IMR-90 (cell line): ENCODE data around the gene SPDEF. TPM values are rescaled to one million over a fixed set of nuclear protein-coding genes. Genes with fewer than 3 reads are reported as not detected.

Source experiments
- ATAC-seq: fragments of 200-7000 bp; cut with Tn5 transposase; 2 replicates; pipeline ENCODE4 v1.9.1; 2020; ENCODE audit warnings: low read depth, mild to moderate bottlenecking, moderate library complexity
- BruUV-seq: library from RNA; stranded (reverse); fragments of 400-500 nt; replicated peaks from 2 replicates; lab custom pipeline; 2021; lab: Mats Ljungman, UMichigan
- CTCF ChIA-PET: fragments of 300-600 bp; formaldehyde crosslinking; extraction: SDS; loops from one replicate; lab custom pipeline; 2021; ENCODE audit warnings: antibody characterized with exemption; lab: Yijun Ruan, JAX
- POLR2A ChIA-PET: fragments of 300-600 bp; sonication (Branson Sonifier 250); formaldehyde crosslinking; loops from one replicate; lab custom pipeline; 2022; ENCODE audit warnings: antibody characterized with exemption; ENCODE audit not compliant: unreplicated experiment; lab: Charles Lee
- DNase-seq: peaks from one replicate; pipeline ENCODE4 v3.0.0; 2013
- H2AFZ ChIP-seq: replicated peaks from 2 replicates; pipeline ENCODE3; 2013; ENCODE audit warnings: low read length, mild to moderate bottlenecking; ENCODE audit not compliant: poor library complexity
- H2AK5ac ChIP-seq: 2 replicates; pipeline ENCODE4 v1.6.1; 2013; ENCODE audit warnings: low read depth, low read length, inconsistent platforms
- H2AK9ac ChIP-seq: replicated peaks from 2 replicates; pipeline ENCODE3; 2013; ENCODE audit warnings: mild to moderate bottlenecking, low read depth, low read length, moderate library complexity; ENCODE audit not compliant: poor library complexity
- H2BK120ac ChIP-seq: 2 replicates; pipeline ENCODE4 v1.6.1; 2013; ENCODE audit warnings: low read depth, low read length, inconsistent platforms
- H2BK15ac ChIP-seq: 3 replicates; pipeline ENCODE4 v1.6.1; 2013; ENCODE audit warnings: low read depth, low read length, inconsistent platforms
- H2BK20ac ChIP-seq: 2 replicates; pipeline ENCODE4 v1.6.1; 2013; ENCODE audit warnings: low read depth, mild to moderate bottlenecking, inconsistent platforms, low read length, moderate library complexity
- H2BK5ac ChIP-seq: 2 replicates; pipeline ENCODE4 v1.6.1; 2013; ENCODE audit warnings: mild to moderate bottlenecking, low read depth, low read length, inconsistent platforms; ENCODE audit not compliant: poor library complexity, severe bottlenecking
- H3K14ac ChIP-seq: replicated peaks from 2 replicates; pipeline ENCODE4 v1.6.1; 2013; ENCODE audit warnings: low read depth, low read length, inconsistent platforms
- H3K18ac ChIP-seq: 2 replicates; pipeline ENCODE4 v1.6.1; 2013; ENCODE audit warnings: low read depth, low read length, control low read depth
- H3K23ac ChIP-seq: 2 replicates; pipeline ENCODE4 v1.6.1; 2013; ENCODE audit warnings: low read depth, low read length, inconsistent platforms
- H3K27ac ChIP-seq: 2 replicates; pipeline ENCODE4 v1.5.1; 2013; ENCODE audit warnings: mild to moderate bottlenecking, control low read depth, low read length; ENCODE audit not compliant: insufficient read depth
- H3K27me3 ChIP-seq: 2 replicates; pipeline ENCODE4 v1.6.1; 2013; ENCODE audit warnings: low read length; ENCODE audit not compliant: control insufficient read depth, insufficient read depth
- H3K36me3 ChIP-seq: 2 replicates; pipeline ENCODE4 v1.6.1; 2013; ENCODE audit warnings: low read length, mixed read lengths; ENCODE audit not compliant: control insufficient read depth, insufficient read depth
- H3K4ac ChIP-seq: 2 replicates; pipeline ENCODE4 v1.6.1; 2013; ENCODE audit warnings: low read depth, low read length, inconsistent platforms
- H3K4me1 ChIP-seq: 2 replicates; pipeline ENCODE4 v1.6.1; 2013; ENCODE audit warnings: low read length, mixed read lengths; ENCODE audit not compliant: control insufficient read depth, insufficient read depth
- H3K4me2 ChIP-seq: 2 replicates; pipeline ENCODE4 v1.6.1; 2013; ENCODE audit warnings: low read depth, mild to moderate bottlenecking, control low read depth, low read length, moderate library complexity
- H3K4me3 ChIP-seq: 2 replicates; pipeline ENCODE4 v1.5.1; 2013; ENCODE audit warnings: low read depth, mild to moderate bottlenecking, control low read depth, low read length, moderate library complexity; ENCODE audit not compliant: insufficient read depth
- H3K56ac ChIP-seq: 2 replicates; pipeline ENCODE4 v1.6.1; 2013; ENCODE audit warnings: low read length, inconsistent platforms; ENCODE audit not compliant: insufficient read depth; ENCODE audit errors: extremely low read depth
- H3K79me1 ChIP-seq, 2 experiments: 2 replicates each; pipeline ENCODE4 v1.6.1; 2013; ENCODE audit warnings: low read length in 2 of 2, inconsistent platforms in 1 of 2, low read depth in 1 of 2
- H3K9ac ChIP-seq: 2 replicates; pipeline ENCODE4 v1.6.1; 2013; ENCODE audit warnings: low read depth, low read length, control low read depth
- H3K9me1 ChIP-seq: 2 replicates; pipeline ENCODE4 v1.6.1; 2013; ENCODE audit warnings: low read length, inconsistent platforms; ENCODE audit not compliant: insufficient read depth
- H3K9me3 ChIP-seq: 2 replicates; pipeline ENCODE4 v1.6.1; 2013; ENCODE audit warnings: low read length; ENCODE audit not compliant: control insufficient read depth, insufficient read depth
- H4K20me1 ChIP-seq: 2 replicates; pipeline ENCODE4 v1.6.1; 2013; ENCODE audit warnings: low read length, inconsistent platforms; ENCODE audit not compliant: insufficient read depth
- H4K5ac ChIP-seq: 2 replicates; pipeline ENCODE4 v1.6.1; 2013; ENCODE audit warnings: mild to moderate bottlenecking, low read depth, low read length, control low read depth
- H4K8ac ChIP-seq, 2 experiments: 2 replicates each; pipeline ENCODE4 v1.6.1; 2013; ENCODE audit warnings: low read depth in 2 of 2, low read length in 2 of 2, control low read depth in 1 of 2, inconsistent platforms in 1 of 2
- H4K91ac ChIP-seq: 2 replicates; pipeline ENCODE4 v1.6.1; 2013; ENCODE audit warnings: low read depth, low read length, inconsistent platforms; ENCODE audit not compliant: insufficient read depth
- CEBPB ChIP-seq: IDR thresholded peaks from 2 replicates; pipeline ENCODE4 v1.6.1; 2012; ENCODE audit warnings: low read depth, low read length, improper control_type of control experiment
- CTCF ChIP-seq: conservative IDR thresholded peaks from 2 replicates; pipeline ENCODE4 v1.5.1; 2012; ENCODE audit warnings: mild to moderate bottlenecking, low read depth, low read length, improper control_type of control experiment
- ELK1 ChIP-seq: fragments of 150-350 bp; IDR thresholded peaks from 2 replicates; pipeline ENCODE4 v1.6.1; 2016; ENCODE audit warnings: low read depth, mild to moderate bottlenecking, low read length, moderate library complexity, borderline replicate concordance
- FOS ChIP-seq: fragments of 150-350 bp; IDR thresholded peaks from 2 replicates; pipeline ENCODE4 v1.6.1; 2016; ENCODE audit warnings: low read depth, low read length
- MAFK ChIP-seq: IDR thresholded peaks from 2 replicates; pipeline ENCODE4 v1.6.1; 2012; ENCODE audit warnings: low read depth, low read length, improper control_type of control experiment
- MAZ ChIP-seq: IDR thresholded peaks from 2 replicates; pipeline ENCODE4 v1.6.1; 2012; ENCODE audit warnings: low read depth, mild to moderate bottlenecking, low read length, improper control_type of control experiment, moderate library complexity, borderline replicate concordance
- MXI1 ChIP-seq: IDR thresholded peaks from 2 replicates; pipeline ENCODE4 v1.6.1; 2012; ENCODE audit warnings: low read depth, mild to moderate bottlenecking, low read length, moderate library complexity, borderline replicate concordance
- RCOR1 ChIP-seq: IDR thresholded peaks from 2 replicates; pipeline ENCODE4 v1.6.1; 2012; ENCODE audit warnings: mild to moderate bottlenecking, low read length, improper control_type of control experiment; ENCODE audit not compliant: insufficient replicate concordance
- RFX5 ChIP-seq: IDR thresholded peaks from 2 replicates; pipeline ENCODE4 v1.8.0; 2012; ENCODE audit warnings: low read depth, mild to moderate bottlenecking, low read length, moderate library complexity
- SMC3 ChIP-seq: fragments of 150-350 bp; IDR thresholded peaks from 2 replicates; pipeline ENCODE4 v1.6.1; 2016; ENCODE audit warnings: low read depth, mild to moderate bottlenecking, antibody characterized with exemption, low read length, moderate library complexity
- USF2 ChIP-seq: fragments of 150-350 bp; IDR thresholded peaks from 2 replicates; pipeline ENCODE4 v1.6.1; 2017; ENCODE audit warnings: mild to moderate bottlenecking, antibody characterized with exemption, low read length, low read depth
- WGBS, 2 experiments: methylation state at CpG; one replicate each; pipeline versions ENCODE4 v1.1.5 to v1.1.7; 2013; ENCODE audit warnings: missing lambda C conversion rate in 2 of 2; ENCODE audit not compliant: insufficient read length in 1 of 2; ENCODE audit errors: extremely low coverage in 2 of 2; 5-methylcytosine and 5-hydroxymethylcytosine counted together
- dilution Hi-C: fragments of 300-500 bp; cut with HindIII; formaldehyde crosslinking; loops from one replicate; pipeline ENCODE4 v1.14.3; 2018; ENCODE audit warnings: low sequenced_read_pairs; ENCODE audit not compliant: unreplicated experiment
- in situ Hi-C: fragments of 300-500 bp; cut with MboI; formaldehyde crosslinking; loops from 3 replicates; pipeline ENCODE4 v1.14.3; 2019; ENCODE audit warnings: low sequenced_read_pairs, inconsistent platforms, mixed read lengths
- intact Hi-C: fragments of 100-400 bp; cut with micrococcal nuclease; formaldehyde crosslinking; loops from 2 replicates; pipeline ENCODE4 v1.10.0; 2022
- polyA plus RNA-seq, 3 experiments: library from polyadenylated mRNA; depleted of rRNA; stranded (reverse); fragments of >200 nt; gene quantifications; 2 replicates each; pipeline ENCODE4 v1.2.3, GENCODE V29; 2012; ENCODE audit warnings: low replicate concordance in 1 of 3
- total RNA-seq: library from RNA; depleted of rRNA; stranded (reverse); fragments of >200 nt; gene quantifications from 2 replicates; pipeline ENCODE4 v1.2.3, GENCODE V29; 2012

SPDEF gene
- total and polyA plus RNA-seq, 2 of the 4 experiments (the other 2 are of a cell fraction) = 0.05 TPM; not detected in 1

- intact Hi-C loops (no loop called here), dilution Hi-C loops (no loop called here), in situ Hi-C loops (no loop called here)
- Histone ChIP-seq H4K8ac (no peak overlapping the region), H3K14ac (no peak overlapping the region), H2AK9ac (no peak overlapping the region), H2BK5ac (no peak overlapping the region), H2AFZ (no peak overlapping the region), H3K9me1 (no peaks in the 10 kb centered on the region), H3K23ac (no peak overlapping the region), H2BK120ac (no peak overlapping the region), H3K4me1 (no peaks in the 10 kb centered on the region; the same call in 1 of the 2 replicates), H3K36me3 (no peaks in the 10 kb centered on the region), H3K4me3 (no peak overlapping the region), H3K79me1 (no peaks in the 10 kb centered on the region), H4K5ac (no peak overlapping the region), H3K9me3 (0 out of 2 replicates have a peak, but pooled peaks cover 3% of the 10 kb centered on the region), H2BK20ac (no peak overlapping the region), H2AK5ac (no peak overlapping the region), H3K27ac (no peak overlapping the region), H3K4me2 (no peak overlapping the region), H3K18ac (no peak overlapping the region), H3K27me3 (peaks cover 28% of the 10 kb centered on the region), H3K4ac (no peak overlapping the region), H4K91ac (no peak overlapping the region), H3K9ac (no peak overlapping the region), H2BK15ac (no peak overlapping the region), H3K56ac (no peak overlapping the region), H4K20me1 (no peaks in the 10 kb centered on the region)
- DNase-seq (no peak), ATAC-seq (no peak)
- ChIA-PET POLR2A (no interaction called here), CTCF (no interaction called here)
- WGBS, 2 experiments = 100% methylated on average over 1 of the region's 4 CpGs; no CpG with 5 or more reads in 1 of the 2 experiments
- TF ChIP-seq RCOR1 (no peak), MAZ (no peak), ELK1 (no peak), CTCF (no peak), RFX5 (no peak), MAFK (no peak), CEBPB (no peak), FOS (no peak), SMC3 (no peak), MXI1 (no peak), USF2 (no peak)
- BruUV-seq = no TSS peak
These were observed 46.3 kb downstream of the SPDEF start for GRCh38 chr6:34509782-34510181.
